RWPE1 (cell line): ENCODE results near the gene ADSS2.
A peak's percentile ranks its signal among the peaks of the same experiment; 100 is the strongest.

Experiments
- CTCF ChIA-PET: fragments of 350-600 bp; sonication (Branson Sonifier 250); formaldehyde crosslinking; extraction: SDS; loops from one replicate; lab custom pipeline; 2021; lab: Yijun Ruan, JAX
- POLR2A ChIA-PET: fragments of 400-600 bp; formaldehyde crosslinking; extraction: SDS; loops from one replicate; lab custom pipeline; 2020; ENCODE audit warnings: antibody characterized with exemption; ENCODE audit not compliant: low non-redundant PET; lab: Yijun Ruan, JAX
- DNase-seq: peaks from one replicate; pipeline ENCODE4 v3.0.0; 2012; ENCODE audit warnings: low spot score
- H3K27ac ChIP-seq: fragments of 450-650 bp; 2 replicates; pipeline ENCODE4 v1.5.1; 2017
- TF ChIP-seq, protein P1 (sequence below): fragments of 450-650 bp; conservative IDR thresholded peaks from 2 replicates; pipeline ENCODE4 v1.5.1; 2017; ENCODE audit warnings: low read depth, mild to moderate bottlenecking

Gene ADSS2

DNA sequence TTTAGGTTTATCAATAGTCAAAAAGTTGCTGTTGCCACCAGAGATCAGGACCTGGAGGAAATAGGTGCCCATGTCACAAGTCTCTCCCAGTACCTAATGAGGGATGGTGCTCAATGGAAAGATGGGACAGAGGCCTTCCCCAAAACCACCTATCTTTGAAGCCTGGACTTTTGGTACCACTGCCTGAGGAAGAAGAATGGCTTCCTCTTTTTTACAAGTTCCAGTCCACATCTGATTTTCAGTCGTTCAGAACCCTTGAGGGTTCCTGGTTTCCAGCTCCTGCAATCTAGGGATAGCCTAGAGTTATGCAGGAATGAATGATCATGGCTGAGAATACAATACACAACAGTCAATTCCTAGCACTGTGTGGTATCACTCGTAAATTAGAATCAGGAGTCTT is 15.0 kb upstream of the ADSS2 start:
- H3K27ac ChIP-seq = no peak overlapping the region
- CTCF ChIA-PET = no interaction called here
- DNase-seq = no peak
- POLR2A ChIA-PET = no interaction called here
- TF ChIP-seq, protein P1, sequence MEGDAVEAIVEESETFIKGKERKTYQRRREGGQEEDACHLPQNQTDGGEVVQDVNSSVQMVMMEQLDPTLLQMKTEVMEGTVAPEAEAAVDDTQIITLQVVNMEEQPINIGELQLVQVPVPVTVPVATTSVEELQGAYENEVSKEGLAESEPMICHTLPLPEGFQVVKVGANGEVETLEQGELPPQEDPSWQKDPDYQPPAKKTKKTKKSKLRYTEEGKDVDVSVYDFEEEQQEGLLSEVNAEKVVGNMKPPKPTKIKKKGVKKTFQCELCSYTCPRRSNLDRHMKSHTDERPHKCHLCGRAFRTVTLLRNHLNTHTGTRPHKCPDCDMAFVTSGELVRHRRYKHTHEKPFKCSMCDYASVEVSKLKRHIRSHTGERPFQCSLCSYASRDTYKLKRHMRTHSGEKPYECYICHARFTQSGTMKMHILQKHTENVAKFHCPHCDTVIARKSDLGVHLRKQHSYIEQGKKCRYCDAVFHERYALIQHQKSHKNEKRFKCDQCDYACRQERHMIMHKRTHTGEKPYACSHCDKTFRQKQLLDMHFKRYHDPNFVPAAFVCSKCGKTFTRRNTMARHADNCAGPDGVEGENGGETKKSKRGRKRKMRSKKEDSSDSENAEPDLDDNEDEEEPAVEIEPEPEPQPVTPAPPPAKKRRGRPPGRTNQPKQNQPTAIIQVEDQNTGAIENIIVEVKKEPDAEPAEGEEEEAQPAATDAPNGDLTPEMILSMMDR = no peak

DNA sequence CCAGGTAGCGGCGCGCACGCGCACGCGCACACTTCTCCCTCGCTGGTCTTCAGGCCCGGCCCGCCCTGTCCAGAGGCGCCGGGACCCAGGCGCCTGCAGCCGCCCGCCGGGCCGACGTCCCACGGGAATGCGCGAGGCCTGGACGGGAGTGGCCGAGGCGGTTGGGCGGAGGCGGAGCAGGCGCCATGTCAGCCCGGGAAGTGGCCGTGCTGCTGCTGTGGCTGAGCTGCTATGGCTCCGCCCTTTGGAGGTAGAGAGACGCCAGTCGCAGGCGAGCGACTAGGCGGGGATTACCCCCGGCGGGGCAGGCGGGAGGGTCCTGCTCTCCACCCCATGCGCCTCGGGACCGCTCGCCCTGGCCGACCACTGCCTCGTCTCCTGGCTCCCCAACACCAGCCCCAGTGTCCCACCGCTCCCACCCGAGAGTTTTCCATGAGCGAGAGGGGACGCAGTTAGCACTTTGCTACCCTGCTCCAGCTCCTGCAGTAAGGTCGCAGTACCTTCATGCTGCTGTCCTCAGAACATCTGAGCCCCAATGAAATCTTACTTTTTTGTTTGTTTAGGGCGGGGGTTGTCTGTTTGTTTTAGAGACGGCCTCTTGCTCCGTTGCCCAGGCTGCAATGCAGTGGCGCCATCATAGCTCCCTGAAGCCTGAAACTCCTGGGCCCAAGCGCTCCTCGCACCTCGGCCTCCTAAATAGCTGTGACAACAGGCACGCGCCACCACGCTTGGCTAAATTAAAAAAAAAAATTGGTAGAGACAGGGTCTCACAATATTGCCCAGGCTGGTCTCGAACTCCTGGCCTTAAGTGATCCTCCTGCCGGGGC is 9.7 kb upstream of the ADSS2 start, which contains the start of gene CATSPERE:
TSS of gene CATSPERE (plus strand) at position 29 of the 827 bp plus-strand sequence. CDS start at position 186, 157 bp downstream.
- peak within 1 kb of the TSS; percentile 73 for H3K27ac ChIP-seq
- POLR2A ChIA-PET = no interaction called here
- CTCF ChIA-PET = interaction anchor here (0.7 kb wide), 1 partner anchor 222 kb away, joined by 6 read pairs; no protein-coding TSS in a partner anchor
- TF ChIP-seq, protein P1 = no peak
- peak; percentile 69 for DNase-seq

DNA sequence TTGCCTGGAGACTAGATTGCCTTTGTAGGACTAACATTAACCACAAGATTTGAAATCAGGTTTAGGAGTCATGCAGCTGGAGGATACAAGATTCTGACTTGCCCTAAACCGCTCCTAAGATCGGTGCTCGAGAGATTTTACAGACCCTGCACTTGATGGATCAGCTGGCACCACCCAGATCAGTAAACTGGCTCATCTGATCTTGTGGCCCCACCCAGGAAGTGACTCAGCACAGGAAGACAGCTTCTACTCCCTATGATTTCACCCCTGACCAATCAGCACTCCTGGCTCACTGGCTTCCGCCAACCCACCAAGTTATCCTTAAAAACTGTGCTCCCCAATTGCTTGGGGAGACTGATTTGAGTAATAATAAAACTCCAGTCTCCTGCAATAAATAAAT is 8.5 kb upstream of the ADSS2 start:
- ChIA-PET POLR2A (no interaction called here), CTCF (no interaction called here)
- TF ChIP-seq, protein P1 = no peak
- peak overlapping the region; percentile 73 for H3K27ac ChIP-seq
- no peak for DNase-seq

DNA sequence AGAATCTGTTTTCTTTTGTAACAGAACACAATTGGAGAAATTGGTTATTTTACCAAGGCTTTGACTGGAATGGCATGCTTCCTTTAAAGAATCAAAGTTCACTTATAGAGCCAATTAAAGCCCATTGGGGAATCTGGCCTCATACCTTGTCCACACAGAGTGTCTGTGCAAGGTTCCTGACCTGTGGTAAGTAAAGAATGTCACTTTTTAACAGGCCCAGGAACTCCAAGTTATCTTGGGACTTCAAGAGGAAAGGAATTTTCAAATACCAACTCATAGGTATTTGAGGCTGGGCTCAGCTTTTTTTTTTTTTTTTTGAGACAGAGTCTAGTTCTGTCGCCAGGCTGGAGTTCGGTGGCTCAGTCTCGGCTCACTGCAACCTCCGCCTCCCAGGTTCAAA is 7.1 kb upstream of the ADSS2 start:
- CTCF ChIA-PET = no interaction called here
- POLR2A ChIA-PET = no interaction called here
- DNase-seq = no peak
- no peak overlapping the region for H3K27ac ChIP-seq
- TF ChIP-seq, protein P1 = no peak

DNA sequence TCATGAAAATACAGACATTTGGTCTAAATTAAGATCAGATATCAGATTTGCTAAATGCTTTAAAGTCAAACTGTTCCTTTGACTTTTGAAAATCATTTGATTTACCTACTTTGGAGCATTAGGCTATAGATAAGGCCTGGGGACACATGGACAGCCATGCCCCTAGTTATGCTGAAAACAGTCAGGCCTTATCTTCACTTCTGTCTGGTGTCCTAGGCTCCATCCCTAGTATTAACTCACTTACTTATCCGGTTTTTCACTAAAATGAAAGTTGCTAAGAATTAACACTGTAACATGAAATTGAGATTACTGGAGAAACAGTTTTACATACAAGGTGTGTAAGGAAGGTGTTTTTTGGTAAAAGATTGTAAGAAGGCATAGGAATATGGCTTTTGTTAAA is 4.9 kb upstream of the ADSS2 start:
- ChIA-PET CTCF (no interaction called here), POLR2A (no interaction called here)
- no peak overlapping the region for H3K27ac ChIP-seq
- TF ChIP-seq, protein P1 = no peak
- DNase-seq = no peak

DNA sequence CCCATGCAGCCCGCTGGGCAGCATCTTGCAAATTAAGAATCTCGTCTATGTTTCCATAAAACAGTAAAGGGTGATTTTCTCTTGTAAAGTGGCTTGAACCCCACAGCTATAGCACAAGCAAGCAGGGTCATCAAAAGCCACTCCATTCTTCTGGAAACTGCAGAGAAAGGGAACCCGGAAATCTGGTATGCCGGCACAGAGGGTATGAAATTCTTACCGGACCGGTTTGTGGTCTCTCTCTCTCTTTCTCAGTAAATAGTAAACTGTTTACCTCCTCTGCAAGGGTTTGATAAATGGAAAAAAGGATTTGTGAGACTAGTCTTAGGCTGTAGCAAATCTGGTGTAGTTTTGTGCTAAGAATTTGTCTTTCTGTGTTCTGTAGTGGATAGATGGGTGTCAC is 2.7 kb upstream of the ADSS2 start:
- CTCF ChIA-PET = no interaction called here

More for the DNA sequence above, 2.7 kb upstream of the ADSS2 start:
- no peak overlapping the region for H3K27ac ChIP-seq
- no peak for DNase-seq
- POLR2A ChIA-PET = no interaction called here
- TF ChIP-seq, protein P1 = no peak
